RWPE2 (cell line): ENCODE measurements around the gene MRPS18A.

Experiments
- ATAC-seq: fragments of 200-7000 bp; cut with Tn5 transposase; 3 replicates; pipeline ENCODE4 v1.9.1; 2021; ENCODE audit warnings: low read depth
- DNase-seq: peaks from one replicate; pipeline ENCODE4 v3.0.0-alpha.2; 2020; ENCODE audit warnings: low spot score
- H3K27ac ChIP-seq: fragments of 450-650 bp; 2 replicates; pipeline ENCODE4 v1.5.1; 2017; ENCODE audit warnings: mild to moderate bottlenecking; ENCODE audit not compliant: poor library complexity, severe bottlenecking
- H3K27me3 ChIP-seq: fragments of 250-450 bp; sonication (Bioruptor Pico); 2 replicates; pipeline ENCODE4 v1.5.1; 2021; ENCODE audit warnings: mild to moderate bottlenecking, moderate library complexity; ENCODE audit not compliant: insufficient read depth, poor library complexity, severe bottlenecking
- H3K36me3 ChIP-seq: fragments of 250-450 bp; sonication (Bioruptor Pico); 2 replicates; pipeline ENCODE4 v1.5.1; 2020; ENCODE audit warnings: low read depth, mild to moderate bottlenecking, moderate library complexity
- H3K4me1 ChIP-seq: fragments of 250-450 bp; sonication (Bioruptor Pico); 2 replicates; pipeline ENCODE4 v1.5.1; 2021; ENCODE audit warnings: mild to moderate bottlenecking, moderate library complexity; ENCODE audit not compliant: insufficient read depth, poor library complexity, severe bottlenecking
- H3K4me3 ChIP-seq: fragments of 250-450 bp; sonication (Bioruptor Pico); 2 replicates; pipeline ENCODE4 v1.5.1; 2021; ENCODE audit warnings: mild to moderate bottlenecking, moderate library complexity; ENCODE audit not compliant: severe bottlenecking
- H3K9me3 ChIP-seq: fragments of 250-450 bp; sonication (Bioruptor Pico); 2 replicates; pipeline ENCODE4 v1.5.1; 2021; ENCODE audit warnings: mild to moderate bottlenecking, moderate library complexity; ENCODE audit not compliant: severe bottlenecking
- CTCF ChIP-seq: fragments of 450-650 bp; IDR thresholded peaks from one replicate; pipeline ENCODE4 v1.5.1; 2017; ENCODE audit warnings: mild to moderate bottlenecking, moderate library complexity; ENCODE audit not compliant: poor library complexity, severe bottlenecking

MRPS18A gene

GRCh38 chr6:43673444-43674084 lies 14.0 kb downstream of the MRPS18A start:
- no peak overlapping the region for H3K4me3 ChIP-seq
- H3K36me3 ChIP-seq = peaks cover 42% of the 10 kb centered on the region
- TF ChIP-seq CTCF = no peak
- no peak for ATAC-seq
- no peak for DNase-seq
- peaks cover 3% of the 10 kb centered on the region for H3K4me1 ChIP-seq
- no peak overlapping the region for H3K27ac ChIP-seq
- H3K9me3 ChIP-seq = no peaks in the 10 kb centered on the region
- no peaks in the 10 kb centered on the region for H3K27me3 ChIP-seq

GRCh38 chr6:43671801-43672690 lies 15.5 kb downstream of the MRPS18A start:
- H3K4me1 ChIP-seq = peaks cover 18% of the 10 kb centered on the region
- H3K27me3 ChIP-seq = no peaks in the 10 kb centered on the region
- H3K36me3 ChIP-seq = peaks cover 27% of the 10 kb centered on the region
- no peak overlapping the region for H3K4me3 ChIP-seq
- no peak overlapping the region for H3K27ac ChIP-seq
- no peaks in the 10 kb centered on the region for H3K9me3 ChIP-seq
- DNase-seq (no peak), ATAC-seq (no peak)
- TF ChIP-seq CTCF = no peak

- H3K4me3 ChIP-seq = no peak overlapping the region
- H3K4me1 ChIP-seq = peaks cover 19% of the 10 kb centered on the region
- peaks cover 18% of the 10 kb centered on the region for H3K36me3 ChIP-seq
- H3K9me3 ChIP-seq = no peaks in the 10 kb centered on the region
- DNase-seq (no peak), ATAC-seq (no peak)
- TF ChIP-seq CTCF = no peak
- H3K27ac ChIP-seq = no peak overlapping the region
- H3K27me3 ChIP-seq = no peaks in the 10 kb centered on the region
Observed at GRCh38 chr6:43671011-43671800, 16.4 kb downstream of the MRPS18A start.

- no peak for TF ChIP-seq CTCF
- Histone ChIP-seq H3K4me1 (peaks cover 19% of the 10 kb centered on the region), H3K36me3 (peaks cover 15% of the 10 kb centered on the region), H3K27ac (peak overlapping the region; percentile 47), H3K9me3 (no peaks in the 10 kb centered on the region), H3K4me3 (no peak overlapping the region), H3K27me3 (no peaks in the 10 kb centered on the region)
- no peak for ATAC-seq
- no peak for DNase-seq
Observed at GRCh38 chr6:43670623-43670986, 17.0 kb downstream of the MRPS18A start.
